GM18526 (cell line): ENCODE measurements around the gene PCNX2.

Source experiments
- POLR2A ChIP-seq: IDR thresholded peaks from 3 replicates; pipeline ENCODE4 v1.6.1; 2011; ENCODE audit not compliant: insufficient read length; ENCODE audit errors: extremely low read depth

PCNX2 gene

DNA sequence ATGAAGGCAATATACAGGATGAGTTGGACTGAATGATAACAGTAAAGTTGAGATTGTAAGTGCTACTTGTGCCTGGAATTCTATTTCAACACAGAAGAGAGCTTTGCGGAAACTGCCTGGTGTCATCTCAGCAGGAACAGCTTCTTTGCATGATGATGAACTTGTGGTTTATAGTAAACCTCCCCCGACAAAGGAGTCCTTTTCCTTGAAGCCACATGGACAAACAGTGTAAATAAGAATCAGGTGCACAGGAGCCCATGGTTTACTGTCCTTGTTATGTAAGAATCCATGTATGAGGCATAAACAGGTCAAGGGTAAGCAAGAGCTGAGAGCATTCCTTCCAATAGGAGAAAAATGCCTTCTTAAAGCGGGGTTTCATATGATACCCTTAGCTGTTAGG, 66.2 kb downstream of the PCNX2 start:
- TF ChIP-seq POLR2A, result no peak

- TF ChIP-seq POLR2A, result no peak
Observed at GRCh38 chr1:233227930-233228465, 67.5 kb downstream of the PCNX2 start.

GRCh38 chr1:233224311-233224710, 71.2 kb downstream of the PCNX2 start:
- no peak for TF ChIP-seq POLR2A

- no peak for TF ChIP-seq POLR2A
Observed at GRCh38 chr1:233217832-233218231, 77.7 kb downstream of the PCNX2 start.

DNA sequence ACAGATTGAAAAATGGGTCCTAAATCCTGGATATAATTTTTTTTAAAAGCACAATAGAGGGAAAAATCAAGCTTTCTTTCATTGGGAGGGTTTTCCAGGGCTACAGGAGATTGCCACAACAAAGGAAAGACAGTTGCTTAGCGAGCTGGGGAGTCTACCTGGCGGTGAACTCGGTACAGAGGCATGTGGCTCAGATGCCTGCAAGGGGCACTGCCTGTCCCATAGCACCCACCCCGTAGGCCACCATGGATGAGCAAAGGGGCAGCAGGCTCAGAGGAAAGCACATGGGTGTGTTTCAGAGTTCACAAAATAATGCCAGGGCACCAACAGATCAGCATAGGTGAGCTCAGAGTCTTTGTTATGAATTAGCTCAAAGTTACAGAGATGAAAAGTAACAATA, 79.5 kb downstream of the PCNX2 start:
- TF ChIP-seq POLR2A, result no peak

- TF ChIP-seq POLR2A, result no peak
Observed at GRCh38 chr1:233215135-233215760, 80.3 kb downstream of the PCNX2 start.

GRCh38 chr1:233211595-233211994, 83.9 kb downstream of the PCNX2 start:
- TF ChIP-seq POLR2A, result no peak

DNA sequence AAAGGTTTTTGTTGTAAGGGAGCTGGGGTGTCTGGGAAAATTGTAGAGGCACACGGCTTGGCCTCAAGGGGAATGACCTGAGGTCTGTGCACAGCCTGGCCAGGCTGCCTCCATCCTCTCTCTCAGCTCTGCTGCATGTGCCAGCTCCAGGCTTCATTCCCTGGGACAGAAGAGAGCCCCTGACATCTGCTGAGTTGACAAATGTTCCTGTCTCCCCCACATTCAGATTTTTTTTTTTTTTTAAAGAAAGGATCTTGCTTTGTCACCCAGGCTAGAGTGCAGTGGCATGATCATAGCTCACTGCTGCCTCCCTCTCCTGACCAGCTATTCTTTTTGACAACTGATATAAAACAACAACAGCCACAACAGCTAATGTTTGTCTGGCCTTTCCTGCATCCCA, 84.4 kb downstream of the PCNX2 start:
- TF ChIP-seq POLR2A, result no peak

DNA sequence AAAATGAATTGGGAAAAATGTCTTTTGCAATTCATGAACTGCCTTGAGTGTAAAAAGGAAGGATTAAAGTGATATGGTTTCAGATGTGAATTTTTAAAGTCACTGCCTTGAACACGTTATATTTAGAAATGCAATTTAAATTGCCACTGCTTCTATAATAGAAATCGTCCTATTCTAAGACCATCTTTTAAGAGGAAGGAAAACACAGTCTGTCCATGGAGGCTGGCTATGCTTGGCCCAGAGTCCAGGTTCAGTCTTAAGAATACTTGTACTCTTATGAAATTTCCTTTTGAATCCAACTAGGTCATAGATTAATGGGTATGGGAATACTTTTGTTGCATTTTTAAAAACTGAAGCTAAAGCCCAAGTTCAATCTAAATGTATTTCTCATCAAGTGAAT, 86.0 kb downstream of the PCNX2 start:
- no peak for TF ChIP-seq POLR2A

GRCh38 chr1:233208687-233209086, 86.8 kb downstream of the PCNX2 start:
- TF ChIP-seq POLR2A, result no peak

DNA sequence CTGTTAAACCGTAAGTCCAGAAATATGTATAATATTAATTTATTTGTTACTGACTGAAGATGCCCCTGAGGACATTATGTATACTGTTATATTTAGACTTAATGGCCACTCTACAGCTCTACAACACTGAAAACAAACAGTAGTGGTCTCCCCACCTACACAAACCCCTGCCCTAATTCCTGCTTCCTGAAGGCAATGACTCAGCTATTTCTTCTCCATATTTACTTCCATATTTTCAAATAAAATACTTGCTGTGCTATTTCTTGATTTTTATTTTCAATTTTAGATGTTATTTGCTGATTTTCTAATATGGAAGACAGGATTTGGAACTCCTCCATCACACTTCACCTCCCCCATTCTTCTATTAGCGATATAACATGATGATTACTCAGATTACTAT, 97.6 kb downstream of the PCNX2 start:
- TF ChIP-seq POLR2A, result no peak

DNA sequence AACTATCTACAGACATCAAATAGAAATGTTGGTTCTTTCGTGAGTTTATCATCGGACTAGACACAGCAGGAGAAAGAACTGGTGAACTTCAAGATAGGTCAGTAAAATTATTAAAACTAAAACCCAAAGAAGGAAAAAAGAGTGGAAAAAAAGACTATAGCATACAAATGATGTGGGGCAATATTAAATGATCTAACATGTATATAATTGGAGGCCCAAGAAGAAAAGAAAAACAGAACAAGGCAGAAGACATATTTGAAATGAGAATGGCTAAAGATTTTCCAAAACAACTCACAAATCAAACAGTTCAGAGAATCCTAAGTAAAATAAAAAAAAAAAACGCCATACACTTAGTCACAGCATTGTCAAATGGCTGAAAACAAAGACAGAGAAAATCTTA, 101.8 kb downstream of the PCNX2 start:
- TF ChIP-seq POLR2A, result no peak

DNA sequence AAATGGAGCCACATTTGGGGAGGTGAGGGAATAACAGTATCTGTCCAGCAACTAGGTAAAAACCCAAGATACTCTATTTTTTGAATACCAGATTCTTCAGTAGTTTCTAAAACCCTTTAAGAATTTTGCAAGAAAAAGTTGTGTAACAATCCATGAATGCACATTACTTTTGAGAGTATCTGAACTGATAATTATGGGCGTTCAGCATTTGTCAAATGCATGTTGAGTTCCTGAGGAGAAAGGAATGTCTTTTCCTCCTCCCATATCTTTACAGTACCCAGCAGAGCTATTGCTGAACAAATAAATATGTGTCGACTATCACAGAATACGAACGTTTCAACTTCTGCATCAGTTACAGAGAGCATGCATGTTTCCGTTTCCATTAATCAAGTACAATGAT, 104.5 kb downstream of the PCNX2 start:
- TF ChIP-seq POLR2A, result no peak

- TF ChIP-seq POLR2A, result no peak
Observed at GRCh38 chr1:233189526-233189925, 106.0 kb downstream of the PCNX2 start.

DNA sequence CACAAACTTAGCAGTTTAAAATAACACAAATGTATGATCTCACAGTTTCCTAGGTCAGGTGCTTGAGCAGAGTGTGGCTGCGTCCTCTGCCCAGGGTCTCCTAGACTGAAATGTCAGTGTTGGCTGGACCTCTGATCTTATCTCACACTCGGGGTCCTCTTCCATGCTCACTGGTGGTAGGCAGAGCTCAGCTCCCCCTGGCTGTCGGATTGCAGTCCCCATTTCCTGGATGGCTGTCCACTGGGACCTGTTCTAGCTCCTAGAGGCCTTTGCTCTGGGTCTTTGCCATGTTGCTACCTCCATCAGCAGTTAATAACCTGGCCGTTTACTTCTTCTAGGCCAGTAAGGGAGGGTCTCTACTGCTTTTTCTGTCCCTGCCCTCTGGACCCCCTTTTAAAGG, 107.5 kb downstream of the PCNX2 start:
- no peak for TF ChIP-seq POLR2A

- TF ChIP-seq POLR2A, result no peak
Observed at GRCh38 chr1:233183226-233184020, 112.1 kb downstream of the PCNX2 start.

DNA sequence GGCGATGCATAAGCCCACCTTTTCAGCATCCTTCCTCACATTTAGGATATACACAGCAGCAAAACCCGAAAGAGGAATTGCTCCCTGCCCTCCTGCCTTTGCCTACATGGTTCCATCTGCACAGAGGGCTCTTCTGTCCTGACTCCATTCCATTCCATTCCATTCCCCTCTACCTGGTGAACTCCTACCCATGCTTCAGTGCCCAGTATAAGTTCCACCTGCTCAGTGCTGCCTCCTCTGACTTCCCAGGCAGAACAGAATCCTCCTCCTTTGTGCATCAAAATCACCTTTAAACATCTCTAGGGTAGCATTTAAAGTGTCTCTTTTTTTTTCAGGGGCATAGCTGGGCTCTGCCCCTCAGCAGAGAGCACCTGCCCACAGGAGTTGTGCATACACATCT, 112.9 kb downstream of the PCNX2 start:
- no peak for TF ChIP-seq POLR2A

DNA sequence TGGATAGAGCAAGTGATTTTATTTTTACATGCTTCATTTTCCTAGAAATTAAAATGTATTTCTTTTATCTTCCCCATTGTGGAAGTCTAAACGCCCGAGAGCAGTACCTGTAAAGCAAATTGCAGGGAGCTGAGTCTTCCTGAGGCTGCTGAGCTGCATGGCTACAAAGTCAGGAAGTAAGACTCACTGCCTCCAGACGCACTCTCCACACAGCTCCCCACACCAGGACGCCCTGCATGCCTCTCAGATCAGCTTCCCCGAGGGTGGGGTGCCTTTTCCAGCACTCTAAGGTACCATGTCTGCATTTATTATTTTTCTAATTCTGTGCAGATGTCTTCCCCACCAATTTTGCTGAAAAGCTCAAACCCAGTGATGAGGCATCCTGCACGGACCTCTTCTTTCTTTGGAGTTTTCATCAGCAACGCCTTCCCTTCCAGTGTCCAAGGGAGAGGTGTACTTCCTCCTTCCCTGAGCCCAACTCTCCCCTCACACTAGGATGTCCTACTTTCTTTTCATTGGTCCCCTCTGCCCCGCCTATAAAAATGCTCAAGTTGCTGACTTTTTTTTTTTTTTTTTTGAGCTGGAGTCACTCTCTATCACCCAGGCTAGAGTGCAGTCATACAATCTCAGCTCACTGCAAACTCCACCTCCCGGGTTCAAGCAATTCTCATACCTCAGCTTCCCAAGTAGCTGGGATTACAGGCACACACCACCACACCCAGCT, 114.7 kb downstream of the PCNX2 start:
- no peak for TF ChIP-seq POLR2A
